HepG2 (cell line): Measurements from ENCODE around the gene SGPL1. TPM values are rescaled to one million over a fixed set of nuclear protein-coding genes. Genes with fewer than 3 reads are reported as not detected.
A peak's percentile ranks its signal among the peaks of the same experiment; 100 is the strongest.

Source experiments
- E2F2 ChIP-seq: sonication (generic); formaldehyde crosslinking; IDR thresholded peaks from 2 replicates; pipeline ENCODE4 v1.4.0; 2020; ENCODE audit warnings: missing genetic modification reagents, borderline replicate concordance
- FLYWCH1 ChIP-seq: sonication (generic); formaldehyde crosslinking; IDR thresholded peaks from 2 replicates; pipeline ENCODE4 v1.8.1; 2023; ENCODE audit warnings: mild to moderate bottlenecking, missing genetic modification reagents
- HDAC1 ChIP-seq: sonication (generic); formaldehyde crosslinking; IDR thresholded peaks from 2 replicates; pipeline ENCODE4 v1.5.1; 2020; ENCODE audit warnings: mild to moderate bottlenecking, missing genetic modification reagents
- HOXA5 ChIP-seq: sonication (generic); formaldehyde crosslinking; IDR thresholded peaks from 2 replicates; pipeline ENCODE4 v1.4.0; 2020; ENCODE audit warnings: missing genetic modification reagents
- MLXIP ChIP-seq: sonication (generic); formaldehyde crosslinking; IDR thresholded peaks from 2 replicates; pipeline ENCODE4 v1.9.0; 2021; ENCODE audit warnings: missing genetic modification reagents, borderline replicate concordance
- SETDB1 ChIP-seq: sonication (generic); formaldehyde crosslinking; IDR thresholded peaks from 2 replicates; pipeline ENCODE4 v1.5.1; 2020; ENCODE audit warnings: missing genetic modification reagents, mild to moderate bottlenecking, borderline replicate concordance
- ZBTB10 ChIP-seq: sonication (generic); formaldehyde crosslinking; IDR thresholded peaks from 2 replicates; pipeline ENCODE4 v1.4.0; 2020; ENCODE audit warnings: missing genetic modification reagents, borderline replicate concordance
- ZBTB34 ChIP-seq: sonication (generic); formaldehyde crosslinking; IDR thresholded peaks from 2 replicates; pipeline ENCODE4 v1.8.0; 2022; ENCODE audit warnings: mild to moderate bottlenecking, missing genetic modification reagents
- ZFP37 ChIP-seq: sonication (generic); formaldehyde crosslinking; IDR thresholded peaks from 2 replicates; pipeline ENCODE4 v1.4.0; 2020; ENCODE audit warnings: missing genetic modification reagents, borderline replicate concordance
- ZIK1 ChIP-seq: sonication (generic); formaldehyde crosslinking; IDR thresholded peaks from 2 replicates; pipeline ENCODE4 v1.5.0; 2020; ENCODE audit warnings: mild to moderate bottlenecking, low read depth, missing genetic modification reagents, borderline replicate concordance
- ZNF12 ChIP-seq: sonication (generic); formaldehyde crosslinking; IDR thresholded peaks from 2 replicates; pipeline ENCODE4 v1.5.0; 2020; ENCODE audit warnings: missing genetic modification reagents
- ZNF263 ChIP-seq: sonication (generic); formaldehyde crosslinking; IDR thresholded peaks from 2 replicates; pipeline ENCODE4 v1.4.0; 2020; ENCODE audit warnings: missing genetic modification reagents
- ZNF337 ChIP-seq: sonication (generic); formaldehyde crosslinking; IDR thresholded peaks from 2 replicates; pipeline ENCODE4 v1.5.1; 2020; ENCODE audit warnings: missing genetic modification reagents, low read depth, mild to moderate bottlenecking, borderline replicate concordance
- ZNF543 ChIP-seq: sonication (generic); formaldehyde crosslinking; IDR thresholded peaks from 2 replicates; pipeline ENCODE4 v1.4.0; 2020; ENCODE audit warnings: mild to moderate bottlenecking, missing genetic modification reagents
- ZNF562 ChIP-seq: sonication (generic); formaldehyde crosslinking; IDR thresholded peaks from 2 replicates; pipeline ENCODE4 v1.8.0; 2022; ENCODE audit warnings: missing genetic modification reagents, borderline replicate concordance
- ZNF567 ChIP-seq: sonication (generic); formaldehyde crosslinking; IDR thresholded peaks from 2 replicates; pipeline ENCODE4 v1.8.1; 2023; ENCODE audit warnings: mild to moderate bottlenecking, missing genetic modification reagents, borderline replicate concordance
- ZNF709 ChIP-seq: sonication (generic); formaldehyde crosslinking; IDR thresholded peaks from 2 replicates; pipeline ENCODE4 v1.5.0; 2020; ENCODE audit warnings: mild to moderate bottlenecking, missing genetic modification reagents
- ZNF780A ChIP-seq: sonication (generic); formaldehyde crosslinking; IDR thresholded peaks from 2 replicates; pipeline ENCODE4 v1.8.0; 2022; ENCODE audit warnings: mild to moderate bottlenecking, missing genetic modification reagents, moderate library complexity
- ZNF781 ChIP-seq: sonication (generic); formaldehyde crosslinking; IDR thresholded peaks from 2 replicates; pipeline ENCODE4 v1.5.1; 2020; ENCODE audit warnings: borderline replicate concordance, mild to moderate bottlenecking, missing genetic modification reagents; ENCODE audit errors: not compliant biosample characterization
- polyA plus RNA-seq, 8 experiments: library from polyadenylated mRNA; depleted of rRNA in 3 of 8; stranded (reverse) in 7 of 8; unstranded in 1 of 8; fragments of >200 nt; fragmentation: Illumina TruSeq in 4 of 8; extraction: Trizol in 4 of 8; gene quantifications; 2 replicates each; pipeline versions ENCODE4 v1.2.1 to v1.2.3, GENCODE V29; 2011 to 2016; ENCODE audit warnings: low read depth in 4 of 8, missing spikeins in 1 of 8, mixed read lengths in 1 of 8; ENCODE audit not compliant: insufficient read depth in 1 of 8
- total RNA-seq, 5 experiments: library from RNA; depleted of rRNA; stranded (reverse); fragments of >200 nt; fragmentation: Illumina TruSeq; extraction: Trizol; gene quantifications; 2 replicates each; pipeline ENCODE4 v1.2.3, GENCODE V29; 2016; ENCODE audit warnings: low read depth in 1 of 5

SGPL1 gene
- total and polyA plus RNA-seq, 2 of the 13 experiments (the other 11 are each of a cell fraction or from before 2014, with no cell fraction given) = 17.6 to 25.0 TPM

- TF ChIP-seq ZNF781 = no peak
- TF ChIP-seq ZNF263 = peak; percentile 78; the same call in 1 of the 2 replicates
- peak; percentile 9; the same call in 1 of the 2 replicates for TF ChIP-seq HOXA5 (CRISPR knock-in tag)
- no peak for TF ChIP-seq ZBTB34 (CRISPR knock-in tag)
- peak; percentile 59; the same call in 1 of the 2 replicates for TF ChIP-seq ZNF567 (CRISPR knock-in tag)
- no peak for TF ChIP-seq ZBTB10
- TF ChIP-seq ZIK1 = 0 out of 2 replicates have a peak, but pooled peaks have one; percentile 26
- no peak for TF ChIP-seq ZNF780A (CRISPR knock-in tag)
- TF ChIP-seq FLYWCH1 (CRISPR knock-in tag) = no peak
- no peak for TF ChIP-seq ZNF709 (CRISPR knock-in tag)
- TF ChIP-seq MLXIP = 0 out of 2 replicates have a peak, but pooled peaks have one; percentile 26
- TF ChIP-seq ZNF337 (CRISPR knock-in tag) = 0 out of 2 replicates have a peak, but pooled peaks have one; percentile 43
- TF ChIP-seq ZNF12 = no peak
- peak; percentile 64; the same call in 1 of the 2 replicates for TF ChIP-seq ZNF543
- TF ChIP-seq HDAC1 = peak; percentile 75
- no peak for TF ChIP-seq ZFP37
- TF ChIP-seq E2F2 (CRISPR knock-in tag) = no peak
- TF ChIP-seq ZNF562 (CRISPR knock-in tag) = no peak
- no peak for TF ChIP-seq SETDB1
Observed at GRCh38 chr10:70887804-70888800, 72.4 kb downstream of the SGPL1 start, which contains the start of gene PCBD1 (continued).
